ENCODE results near the gene GAGE12E.
"Not testable (repeated sequence)": the region's sequence is repeated elsewhere in the genome, so short reads cannot be mapped to it uniquely, and the experiment has no call there.

The GAGE12E gene, protein sequence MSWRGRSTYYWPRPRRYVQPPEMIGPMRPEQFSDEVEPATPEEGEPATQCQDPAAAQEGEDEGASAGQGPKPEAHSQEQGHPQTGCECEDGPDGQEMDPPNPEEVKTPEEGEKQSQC

DNA sequence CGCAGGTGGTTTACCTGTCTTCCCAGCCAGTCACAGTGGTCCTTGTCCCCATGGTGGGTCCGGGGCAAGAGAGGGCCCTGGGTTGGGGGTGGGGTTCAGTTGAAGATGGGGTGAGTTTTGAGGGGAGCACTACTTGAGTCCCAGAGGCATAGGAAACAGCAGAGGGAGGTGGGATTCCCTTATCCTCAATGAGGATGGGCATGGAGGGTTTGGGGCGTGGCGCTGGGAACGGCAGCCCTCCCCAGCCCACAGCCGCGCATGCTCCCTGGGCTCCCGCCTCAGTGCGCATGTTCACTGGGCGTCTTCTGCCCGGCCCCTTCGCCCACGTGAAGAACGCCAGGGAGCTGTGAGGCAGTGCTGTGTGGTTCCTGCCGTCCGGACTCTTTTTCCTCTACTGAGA is at the start of gene GAGE12E:
TSS of gene GAGE12E (plus strand) at position 301 of the 400 bp plus-strand sequence. CDS start 1,155 bp downstream, outside the sequence.
- DNase-seq (ENCODE audit: low read depth in 1 of 2, low spot score in 1 of 2); in situ Hi-C loops (cut with HindIII; ENCODE audit: low pct_unique_long_range_greater_than_20kb, low sequenced_read_pairs): not testable (repeated sequence)

DNA sequence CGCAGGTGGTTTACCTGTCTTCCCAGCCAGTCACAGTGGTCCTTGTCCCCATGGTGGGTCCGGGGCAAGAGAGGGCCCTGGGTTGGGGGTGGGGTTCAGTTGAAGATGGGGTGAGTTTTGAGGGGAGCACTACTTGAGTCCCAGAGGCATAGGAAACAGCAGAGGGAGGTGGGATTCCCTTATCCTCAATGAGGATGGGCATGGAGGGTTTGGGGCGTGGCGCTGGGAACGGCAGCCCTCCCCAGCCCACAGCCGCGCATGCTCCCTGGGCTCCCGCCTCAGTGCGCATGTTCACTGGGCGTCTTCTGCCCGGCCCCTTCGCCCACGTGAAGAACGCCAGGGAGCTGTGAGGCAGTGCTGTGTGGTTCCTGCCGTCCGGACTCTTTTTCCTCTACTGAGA is 19.2 kb upstream of the GAGE12E start, which contains the start of gene GAGE12C:
TSS of gene GAGE12C (plus strand) at position 301 of the 400 bp plus-strand sequence. CDS start 1,155 bp downstream, outside the sequence.
- in situ Hi-C loops (cut with HindIII; ENCODE audit: low pct_unique_long_range_greater_than_20kb, low sequenced_read_pairs): not testable (repeated sequence)

DNA sequence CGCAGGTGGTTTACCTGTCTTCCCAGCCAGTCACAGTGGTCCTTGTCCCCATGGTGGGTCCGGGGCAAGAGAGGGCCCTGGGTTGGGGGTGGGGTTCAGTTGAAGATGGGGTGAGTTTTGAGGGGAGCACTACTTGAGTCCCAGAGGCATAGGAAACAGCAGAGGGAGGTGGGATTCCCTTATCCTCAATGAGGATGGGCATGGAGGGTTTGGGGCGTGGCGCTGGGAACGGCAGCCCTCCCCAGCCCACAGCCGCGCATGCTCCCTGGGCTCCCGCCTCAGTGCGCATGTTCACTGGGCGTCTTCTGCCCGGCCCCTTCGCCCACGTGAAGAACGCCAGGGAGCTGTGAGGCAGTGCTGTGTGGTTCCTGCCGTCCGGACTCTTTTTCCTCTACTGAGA is 9.7 kb upstream of the GAGE12E start, which contains the start of gene GAGE12D:
TSS of gene GAGE12D (plus strand) at position 301 of the 400 bp plus-strand sequence. CDS start 1,155 bp downstream, outside the sequence.
- in situ Hi-C loops (cut with HindIII; ENCODE audit: low pct_unique_long_range_greater_than_20kb, low sequenced_read_pairs): not testable (repeated sequence)

More for the DNA sequence above, 19.2 kb upstream of the GAGE12E start, which contains the start of gene GAGE12C:
- not testable (repeated sequence) for DNase-seq (ENCODE audit: low read depth in 1 of 2, low spot score in 1 of 2)

DNA sequence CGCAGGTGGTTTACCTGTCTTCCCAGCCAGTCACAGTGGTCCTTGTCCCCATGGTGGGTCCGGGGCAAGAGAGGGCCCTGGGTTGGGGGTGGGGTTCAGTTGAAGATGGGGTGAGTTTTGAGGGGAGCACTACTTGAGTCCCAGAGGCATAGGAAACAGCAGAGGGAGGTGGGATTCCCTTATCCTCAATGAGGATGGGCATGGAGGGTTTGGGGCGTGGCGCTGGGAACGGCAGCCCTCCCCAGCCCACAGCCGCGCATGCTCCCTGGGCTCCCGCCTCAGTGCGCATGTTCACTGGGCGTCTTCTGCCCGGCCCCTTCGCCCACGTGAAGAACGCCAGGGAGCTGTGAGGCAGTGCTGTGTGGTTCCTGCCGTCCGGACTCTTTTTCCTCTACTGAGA is 9.5 kb downstream of the GAGE12E start, which contains the start of gene GAGE12F:
TSS of gene GAGE12F (plus strand) at position 301 of the 400 bp plus-strand sequence. CDS start 1,155 bp downstream, outside the sequence.
- DNase-seq (ENCODE audit: low read depth in 1 of 2, low spot score in 1 of 2); in situ Hi-C loops (cut with HindIII; ENCODE audit: low pct_unique_long_range_greater_than_20kb, low sequenced_read_pairs): not testable (repeated sequence)

More for the DNA sequence above, 9.7 kb upstream of the GAGE12E start, which contains the start of gene GAGE12D:
- not testable (repeated sequence) for DNase-seq (ENCODE audit: low read depth in 1 of 2, low spot score in 1 of 2)

DNA sequence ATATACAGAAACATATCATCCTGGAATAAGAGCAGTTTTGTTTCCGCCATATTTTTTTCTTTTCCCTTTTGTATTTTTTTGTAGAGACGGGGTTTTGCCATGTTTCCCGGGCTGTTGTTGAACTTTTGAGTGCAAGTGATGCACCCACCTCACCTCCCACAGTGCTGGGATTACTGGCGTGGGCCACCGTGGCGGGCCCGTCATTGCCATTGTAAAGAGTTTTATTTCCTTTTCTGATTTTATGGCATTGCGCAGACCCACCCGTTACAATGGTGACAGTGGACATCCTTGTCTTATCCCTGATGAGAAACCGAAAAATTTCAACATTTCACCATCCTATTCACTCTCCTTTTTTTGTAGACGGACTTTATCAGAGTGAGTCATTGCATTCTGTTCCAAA is 17.6 kb downstream of the GAGE12E start:
- in situ Hi-C loops (cut with HindIII; ENCODE audit: low pct_unique_long_range_greater_than_20kb, low sequenced_read_pairs); DNase-seq (ENCODE audit: low read depth in 1 of 2, low spot score in 1 of 2): not testable (repeated sequence)

DNA sequence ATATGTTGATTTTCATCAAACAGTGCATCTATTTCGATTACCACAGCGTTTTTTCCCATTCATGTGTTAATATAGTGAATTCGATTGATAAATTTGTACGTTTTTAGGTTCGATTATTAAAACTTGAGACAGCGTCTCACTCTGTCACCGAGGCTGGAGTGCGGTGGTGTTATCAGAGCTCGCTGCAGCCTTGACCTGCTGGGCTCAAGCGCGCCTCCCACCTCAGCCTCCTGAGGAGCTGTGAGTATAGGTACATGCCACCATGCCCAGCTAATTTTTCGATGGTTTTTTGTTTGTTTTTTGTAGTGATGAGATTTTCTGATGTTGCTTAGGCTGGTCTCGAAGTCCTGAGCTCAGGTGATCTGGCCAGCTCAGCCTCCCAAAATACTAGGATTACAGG is 18.1 kb downstream of the GAGE12E start:
- DNase-seq (ENCODE audit: low read depth in 1 of 2, low spot score in 1 of 2); in situ Hi-C loops (cut with HindIII; ENCODE audit: low pct_unique_long_range_greater_than_20kb, low sequenced_read_pairs): not testable (repeated sequence)

DNA sequence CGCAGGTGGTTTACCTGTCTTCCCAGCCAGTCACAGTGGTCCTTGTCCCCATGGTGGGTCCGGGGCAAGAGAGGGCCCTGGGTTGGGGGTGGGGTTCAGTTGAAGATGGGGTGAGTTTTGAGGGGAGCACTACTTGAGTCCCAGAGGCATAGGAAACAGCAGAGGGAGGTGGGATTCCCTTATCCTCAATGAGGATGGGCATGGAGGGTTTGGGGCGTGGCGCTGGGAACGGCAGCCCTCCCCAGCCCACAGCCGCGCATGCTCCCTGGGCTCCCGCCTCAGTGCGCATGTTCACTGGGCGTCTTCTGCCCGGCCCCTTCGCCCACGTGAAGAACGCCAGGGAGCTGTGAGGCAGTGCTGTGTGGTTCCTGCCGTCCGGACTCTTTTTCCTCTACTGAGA is 19.0 kb downstream of the GAGE12E start, which contains the start of gene GAGE12G:
TSS of gene GAGE12G (plus strand) at position 301 of the 400 bp plus-strand sequence. CDS start 1,155 bp downstream, outside the sequence.
- in situ Hi-C loops (cut with HindIII; ENCODE audit: low pct_unique_long_range_greater_than_20kb, low sequenced_read_pairs); DNase-seq (ENCODE audit: low read depth in 1 of 2, low spot score in 1 of 2): not testable (repeated sequence)

DNA sequence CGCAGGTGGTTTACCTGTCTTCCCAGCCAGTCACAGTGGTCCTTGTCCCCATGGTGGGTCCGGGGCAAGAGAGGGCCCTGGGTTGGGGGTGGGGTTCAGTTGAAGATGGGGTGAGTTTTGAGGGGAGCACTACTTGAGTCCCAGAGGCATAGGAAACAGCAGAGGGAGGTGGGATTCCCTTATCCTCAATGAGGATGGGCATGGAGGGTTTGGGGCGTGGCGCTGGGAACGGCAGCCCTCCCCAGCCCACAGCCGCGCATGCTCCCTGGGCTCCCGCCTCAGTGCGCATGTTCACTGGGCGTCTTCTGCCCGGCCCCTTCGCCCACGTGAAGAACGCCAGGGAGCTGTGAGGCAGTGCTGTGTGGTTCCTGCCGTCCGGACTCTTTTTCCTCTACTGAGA is 28.6 kb downstream of the GAGE12E start, which contains the start of gene GAGE12H:
TSS of gene GAGE12H (plus strand) at position 301 of the 400 bp plus-strand sequence. CDS start 1,155 bp downstream, outside the sequence.
- DNase-seq (ENCODE audit: low read depth in 1 of 2, low spot score in 1 of 2): not testable (repeated sequence)

DNA sequence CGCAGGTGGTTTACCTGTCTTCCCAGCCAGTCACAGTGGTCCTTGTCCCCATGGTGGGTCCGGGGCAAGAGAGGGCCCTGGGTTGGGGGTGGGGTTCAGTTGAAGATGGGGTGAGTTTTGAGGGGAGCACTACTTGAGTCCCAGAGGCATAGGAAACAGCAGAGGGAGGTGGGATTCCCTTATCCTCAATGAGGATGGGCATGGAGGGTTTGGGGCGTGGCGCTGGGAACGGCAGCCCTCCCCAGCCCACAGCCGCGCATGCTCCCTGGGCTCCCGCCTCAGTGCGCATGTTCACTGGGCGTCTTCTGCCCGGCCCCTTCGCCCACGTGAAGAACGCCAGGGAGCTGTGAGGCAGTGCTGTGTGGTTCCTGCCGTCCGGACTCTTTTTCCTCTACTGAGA is 38.1 kb downstream of the GAGE12E start, which contains the start of gene GAGE2A:
TSS of gene GAGE2A (plus strand) at position 301 of the 400 bp plus-strand sequence. CDS start 1,155 bp downstream, outside the sequence.
- in situ Hi-C loops (cut with HindIII; ENCODE audit: low pct_unique_long_range_greater_than_20kb, low sequenced_read_pairs); DNase-seq (ENCODE audit: low read depth in 1 of 2, low spot score in 1 of 2): not testable (repeated sequence)

More for the DNA sequence above, 28.6 kb downstream of the GAGE12E start, which contains the start of gene GAGE12H:
- in situ Hi-C loops (cut with HindIII; ENCODE audit: low pct_unique_long_range_greater_than_20kb, low sequenced_read_pairs): not testable (repeated sequence)

DNA sequence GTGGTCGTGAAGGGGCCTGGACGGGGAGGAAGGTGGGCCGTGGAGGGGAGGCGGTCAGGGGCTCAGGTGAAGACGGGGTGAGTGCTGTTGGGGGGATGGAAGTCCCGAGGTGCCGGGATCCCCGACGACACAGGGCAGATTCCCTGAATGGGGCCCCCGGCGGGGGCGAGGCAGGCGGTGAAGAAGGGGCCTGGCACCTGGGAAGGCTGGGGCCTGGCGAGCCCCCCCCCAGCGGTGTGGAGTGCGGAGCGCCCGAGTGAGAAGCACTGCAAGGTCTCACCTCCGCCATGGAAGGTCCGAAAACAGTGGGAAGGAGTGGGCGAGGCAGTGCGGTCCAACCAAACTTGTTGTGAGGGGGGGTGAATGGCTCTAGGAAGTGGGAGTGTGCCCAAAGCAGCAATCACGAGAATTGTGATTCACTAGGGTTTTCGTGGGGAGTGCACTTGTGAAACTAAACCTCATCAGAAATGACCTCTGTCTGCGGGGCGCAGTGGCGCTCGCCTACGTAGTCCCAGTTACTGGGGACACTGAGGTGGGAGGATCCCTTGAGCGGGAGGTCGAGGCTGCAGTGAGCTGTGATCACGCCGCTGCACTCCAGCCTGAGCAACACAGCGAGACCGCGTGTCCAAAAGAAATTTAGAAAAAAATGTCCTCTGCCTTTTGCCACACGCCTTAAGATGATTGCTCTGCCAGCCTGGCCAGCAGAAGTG is 38.8 kb downstream of the GAGE12E start:
- in situ Hi-C loops (cut with HindIII; ENCODE audit: low pct_unique_long_range_greater_than_20kb, low sequenced_read_pairs); DNase-seq (ENCODE audit: low read depth in 1 of 2, low spot score in 1 of 2): not testable (repeated sequence)

DNA sequence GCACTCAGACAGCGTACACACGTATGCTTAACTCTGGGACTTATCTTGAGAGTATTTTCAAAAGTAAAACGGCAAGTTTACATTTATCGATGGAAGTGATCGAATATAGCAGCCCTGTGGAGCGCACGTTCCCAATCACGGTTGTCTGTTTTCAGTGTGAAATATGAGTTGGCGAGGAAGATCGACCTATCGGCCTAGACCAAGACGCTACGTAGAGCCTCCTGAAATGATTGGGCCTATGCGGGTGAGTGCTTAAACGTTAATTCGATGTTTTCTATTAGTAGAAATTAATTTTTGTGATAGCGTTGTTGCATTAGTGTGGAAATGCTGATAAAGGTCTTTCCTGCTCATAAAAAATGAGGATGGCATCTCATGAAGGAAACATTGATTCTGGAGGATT is 39.4 kb downstream of the GAGE12E start:
- in situ Hi-C loops (cut with HindIII; ENCODE audit: low pct_unique_long_range_greater_than_20kb, low sequenced_read_pairs); DNase-seq (ENCODE audit: low read depth in 1 of 2, low spot score in 1 of 2): not testable (repeated sequence)

DNA sequence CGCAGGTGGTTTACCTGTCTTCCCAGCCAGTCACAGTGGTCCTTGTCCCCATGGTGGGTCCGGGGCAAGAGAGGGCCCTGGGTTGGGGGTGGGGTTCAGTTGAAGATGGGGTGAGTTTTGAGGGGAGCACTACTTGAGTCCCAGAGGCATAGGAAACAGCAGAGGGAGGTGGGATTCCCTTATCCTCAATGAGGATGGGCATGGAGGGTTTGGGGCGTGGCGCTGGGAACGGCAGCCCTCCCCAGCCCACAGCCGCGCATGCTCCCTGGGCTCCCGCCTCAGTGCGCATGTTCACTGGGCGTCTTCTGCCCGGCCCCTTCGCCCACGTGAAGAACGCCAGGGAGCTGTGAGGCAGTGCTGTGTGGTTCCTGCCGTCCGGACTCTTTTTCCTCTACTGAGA is 47.6 kb downstream of the GAGE12E start, which contains the start of gene GAGE1:
TSS of gene GAGE1 (plus strand) at position 301 of the 400 bp plus-strand sequence. CDS start 1,155 bp downstream, outside the sequence.
- DNase-seq (ENCODE audit: low read depth in 1 of 2, low spot score in 1 of 2); in situ Hi-C loops (cut with HindIII; ENCODE audit: low pct_unique_long_range_greater_than_20kb, low sequenced_read_pairs): not testable (repeated sequence)

All from T47D (cell line).